Putamen (tissue), 1 donor: Measurements from ENCODE around the gene SLC18A3.
A peak's percentile ranks its signal among the peaks of the same experiment; 100 is the strongest.

Source experiments
- DNase-seq: peaks from one replicate; pipeline ENCODE4 v3.0.0-alpha.2; 2016; ENCODE audit warnings: low spot score

Gene SLC18A3

GRCh38 chr10:49610114-49610457, at the start of gene SLC18A3:
Gene SLC18A3 (plus strand): TSS chr10:49610310. CDS start chr10:49610741, 431 bp downstream.
- no peak for DNase-seq

DNA sequence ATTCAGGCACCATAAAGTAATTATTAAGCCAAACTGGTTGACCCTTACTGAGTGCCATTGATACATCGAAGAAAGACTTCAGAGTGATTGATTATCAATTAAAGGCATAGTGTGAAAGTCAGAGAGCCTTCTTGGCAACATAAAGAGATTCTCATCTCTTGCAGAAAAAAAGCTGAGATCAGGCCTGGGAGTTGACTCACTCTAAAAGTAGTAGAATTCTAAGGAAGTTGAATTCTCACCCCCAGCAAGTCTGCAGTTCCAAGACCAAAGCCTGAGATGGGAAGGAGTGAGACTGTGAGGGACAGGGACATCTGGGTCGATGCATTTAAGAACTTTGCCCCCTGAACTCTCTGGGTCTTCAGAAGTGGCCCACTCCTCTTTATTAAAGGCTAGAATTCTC, 49.6 kb upstream of the SLC18A3 start:
- DNase-seq: no peak

GRCh38 chr10:49562893-49563292, 47.2 kb upstream of the SLC18A3 start:
- no peak for DNase-seq

GRCh38 chr10:49564461-49565009, 45.6 kb upstream of the SLC18A3 start:
- no peak for DNase-seq

- DNase-seq: no peak
Measured at GRCh38 chr10:49567810-49568209, 42.3 kb upstream of the SLC18A3 start.

GRCh38 chr10:49568235-49568634, 41.9 kb upstream of the SLC18A3 start:
- DNase-seq: no peak

- no peak for DNase-seq
Measured at GRCh38 chr10:49569031-49569631, 41.0 kb upstream of the SLC18A3 start.

GRCh38 chr10:49571388-49571787, 38.7 kb upstream of the SLC18A3 start:
- DNase-seq: no peak

DNA sequence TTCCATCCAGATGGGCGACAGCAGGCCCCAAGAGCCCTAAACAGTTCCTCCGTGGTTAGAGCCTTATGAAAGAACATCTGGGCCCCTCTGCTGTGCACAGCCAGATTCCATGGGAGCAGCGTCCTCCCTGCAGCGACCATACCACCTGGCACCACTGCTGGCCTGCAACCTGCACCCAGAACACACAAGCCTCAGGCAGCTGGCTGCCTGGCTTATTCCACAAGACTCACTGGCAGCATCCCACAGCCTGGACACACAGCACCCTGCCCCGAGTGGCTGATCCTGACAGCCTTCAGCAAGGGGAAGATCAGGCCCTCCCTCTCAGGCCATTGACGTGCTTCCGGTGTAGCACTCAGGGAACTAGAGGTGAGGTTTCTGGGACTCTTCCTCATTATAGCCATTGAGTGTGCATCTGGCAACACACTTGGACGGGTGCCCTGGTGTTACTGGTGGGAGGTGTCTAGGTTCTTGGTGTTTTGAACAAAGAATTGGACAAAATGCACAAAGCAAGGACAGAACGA, 37.5 kb upstream of the SLC18A3 start:
- no peak for DNase-seq

DNA sequence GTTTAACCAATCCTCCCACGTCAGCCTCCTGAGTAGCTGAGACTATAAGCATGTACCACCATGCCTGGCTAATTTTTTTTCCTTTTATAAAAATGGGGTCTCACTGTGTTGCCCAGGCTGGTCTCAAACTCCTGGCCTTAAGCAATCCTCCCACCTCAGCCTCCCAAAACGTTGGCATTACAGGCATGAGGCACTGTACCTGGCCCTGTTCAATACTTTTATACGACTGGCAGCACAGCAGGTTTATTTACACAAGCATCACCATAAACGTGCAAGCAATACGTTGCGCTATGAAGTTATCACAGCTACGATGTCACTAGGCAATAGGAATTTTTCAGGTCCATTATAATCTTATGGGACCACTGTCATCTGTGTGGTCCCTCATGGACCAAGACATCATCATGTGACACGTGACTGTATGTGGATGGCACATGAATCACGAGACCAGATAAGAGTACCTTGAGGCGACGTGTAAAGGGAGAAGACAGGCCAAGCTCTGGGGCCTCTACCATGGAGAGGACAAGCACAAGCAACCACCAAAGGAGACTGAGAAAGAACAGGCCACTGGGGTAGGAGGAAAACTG, 34.5 kb upstream of the SLC18A3 start:
- DNase-seq: no peak

GRCh38 chr10:49577182-49577925, 32.8 kb upstream of the SLC18A3 start:
- no peak for DNase-seq

DNA sequence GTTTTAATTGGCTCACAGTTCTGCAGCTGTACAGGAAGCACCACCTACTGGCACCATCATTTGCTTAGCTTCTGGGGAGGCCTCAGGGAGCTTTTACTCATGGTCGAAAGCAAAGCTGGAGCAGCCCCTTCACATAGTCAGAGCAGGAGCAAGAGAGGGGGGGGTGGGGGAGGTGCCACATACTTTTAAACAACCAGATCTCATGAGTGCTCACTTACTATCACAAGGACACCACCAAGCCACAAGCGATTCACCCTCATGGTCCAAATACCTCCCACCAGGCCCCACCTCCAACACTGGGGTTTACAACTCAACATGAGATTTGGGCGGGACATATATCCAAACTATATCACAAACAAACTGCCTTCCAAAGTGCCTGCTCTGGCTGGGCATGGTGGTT, 31.7 kb upstream of the SLC18A3 start:
- no peak for DNase-seq

DNA sequence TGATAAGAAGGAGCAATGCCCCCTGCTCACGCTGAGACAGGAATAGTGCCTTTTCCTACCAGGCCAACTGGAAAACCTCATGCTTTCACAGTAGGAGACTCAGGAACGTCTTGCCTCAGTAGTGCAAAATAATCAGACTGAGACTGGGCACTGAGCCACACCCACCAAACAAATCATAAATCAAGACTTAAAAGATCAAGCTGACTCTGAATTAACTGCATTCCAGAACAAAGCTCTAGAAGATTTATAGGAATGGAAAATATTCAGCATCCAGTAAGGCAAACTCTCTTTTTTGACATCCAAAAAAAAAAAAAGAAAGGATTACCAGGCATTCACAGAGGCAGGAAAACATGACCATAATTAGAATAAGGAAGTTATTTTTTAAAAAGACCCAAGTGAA, 30.5 kb upstream of the SLC18A3 start:
- no peak for DNase-seq

DNA sequence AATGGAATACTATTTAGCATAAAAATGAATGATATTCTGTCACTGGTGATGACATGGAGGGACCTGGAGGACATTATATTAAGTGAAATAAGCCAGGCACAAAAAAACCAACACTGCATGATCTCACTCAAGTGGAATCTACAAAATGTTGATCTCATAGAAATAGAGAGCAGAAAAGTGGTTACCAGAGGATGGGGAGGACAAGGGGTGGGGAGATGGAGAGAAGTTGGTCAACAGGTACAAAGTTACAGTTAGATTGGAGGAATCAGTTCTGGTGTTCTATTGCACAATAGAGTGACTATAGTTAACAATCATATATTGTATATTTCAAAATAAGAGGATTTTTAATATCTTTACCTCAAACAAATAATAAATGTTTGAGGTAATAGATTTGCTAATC, 24.7 kb upstream of the SLC18A3 start:
- DNase-seq: no peak

- no peak for DNase-seq
Measured at GRCh38 chr10:49587981-49588380, 22.1 kb upstream of the SLC18A3 start.

GRCh38 chr10:49592726-49593563, 17.2 kb upstream of the SLC18A3 start:
- DNase-seq: peak; percentile 10

DNA sequence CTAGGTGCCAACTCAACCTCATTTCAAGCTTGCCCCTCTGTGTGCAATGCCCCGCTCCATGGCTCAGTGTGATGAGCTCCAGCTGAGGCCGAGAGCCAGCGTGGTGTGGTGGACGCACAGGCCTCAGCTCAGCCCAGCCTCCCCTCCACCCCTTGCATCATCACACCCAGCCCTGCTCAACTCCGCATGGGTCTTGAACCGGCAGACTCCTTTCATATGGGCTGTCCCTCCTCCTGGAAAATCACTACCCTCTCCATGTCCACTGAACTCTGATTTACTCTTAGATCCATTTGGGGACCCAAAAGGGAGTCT, 16.6 kb upstream of the SLC18A3 start:
- no peak for DNase-seq

DNA sequence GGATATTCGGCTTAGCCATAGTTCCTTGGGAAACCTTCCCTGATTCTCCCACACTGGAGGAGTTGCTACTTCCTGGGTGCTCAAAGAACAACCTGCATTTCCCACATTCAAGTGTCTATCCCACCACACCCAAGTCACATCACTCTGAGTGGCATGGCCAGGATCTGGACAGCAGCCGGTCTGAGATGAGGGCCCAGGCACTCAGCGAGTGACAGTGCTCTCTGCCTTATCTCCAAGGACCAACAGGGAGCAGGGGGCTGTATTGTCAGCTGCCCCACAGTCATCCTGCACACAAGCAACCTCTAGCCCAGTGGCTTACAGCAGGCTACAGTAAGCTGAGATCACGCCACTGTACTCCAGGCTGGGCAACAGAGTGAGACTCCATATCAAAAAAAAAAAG, 16.1 kb upstream of the SLC18A3 start:
- no peak for DNase-seq

GRCh38 chr10:49594594-49594993, 15.5 kb upstream of the SLC18A3 start:
- DNase-seq: peak; percentile 21

GRCh38 chr10:49595003-49595712, 15.0 kb upstream of the SLC18A3 start:
- no peak for DNase-seq

GRCh38 chr10:49595713-49596492, 14.2 kb upstream of the SLC18A3 start:
- DNase-seq: no peak
